GM18520 (cell line): ENCODE data around the gene NFU1.
"Not testable (repeated sequence)": the region's sequence is repeated elsewhere in the genome, so short reads cannot be mapped to it uniquely, and the experiment has no call there.

Experiments used
- ATAC-seq: cut with Tn5 transposase; IDR thresholded peaks from one replicate; pipeline ENCODE4 v1.9.1; 2021; ENCODE audit not compliant: unreplicated experiment

Gene NFU1

DNA sequence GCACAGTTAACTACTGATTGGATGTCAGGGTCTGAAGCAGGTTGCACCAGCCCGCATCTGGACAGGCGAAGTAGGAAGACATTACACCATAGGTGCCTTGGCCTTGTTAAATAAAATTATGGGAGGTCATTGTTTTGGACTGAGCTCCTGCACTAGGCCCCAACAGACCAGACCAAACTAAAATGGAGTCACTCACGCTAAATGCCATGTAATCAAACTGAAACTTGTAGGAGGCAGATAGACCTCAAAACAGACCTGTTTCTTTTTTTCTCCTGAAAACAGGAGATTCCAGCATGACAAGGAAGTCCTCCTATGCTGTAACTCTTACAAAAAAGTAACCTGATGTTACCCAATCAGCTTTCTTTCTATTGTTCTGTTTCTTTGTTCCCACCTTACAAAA is 15.5 kb upstream of the NFU1 start:
- ATAC-seq = no peak

GRCh38 chr2:69450735-69451416 is 13.6 kb upstream of the NFU1 start:
- no peak for ATAC-seq

DNA sequence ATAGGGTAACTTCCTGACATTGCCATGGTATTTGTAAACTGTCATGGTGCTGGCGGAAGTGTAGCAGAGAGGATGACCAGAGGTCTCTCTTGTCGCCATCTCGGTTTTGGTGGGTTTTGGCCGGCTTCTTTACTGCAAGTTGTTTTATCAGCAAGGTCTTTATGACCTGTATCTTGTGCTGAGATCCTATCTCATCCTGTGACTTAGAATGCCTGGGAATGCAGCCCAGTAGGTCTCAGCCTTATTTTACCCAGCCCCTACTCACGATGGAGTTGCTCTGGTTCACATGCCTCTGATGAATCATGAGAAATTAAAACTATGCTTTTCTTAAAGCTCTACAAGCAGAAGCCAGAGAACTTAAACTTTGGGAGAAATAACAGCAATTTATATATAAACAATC is 12.7 kb upstream of the NFU1 start:
- no peak for ATAC-seq

GRCh38 chr2:69443673-69444072 is 6.4 kb upstream of the NFU1 start:
- not testable (repeated sequence) for ATAC-seq

DNA sequence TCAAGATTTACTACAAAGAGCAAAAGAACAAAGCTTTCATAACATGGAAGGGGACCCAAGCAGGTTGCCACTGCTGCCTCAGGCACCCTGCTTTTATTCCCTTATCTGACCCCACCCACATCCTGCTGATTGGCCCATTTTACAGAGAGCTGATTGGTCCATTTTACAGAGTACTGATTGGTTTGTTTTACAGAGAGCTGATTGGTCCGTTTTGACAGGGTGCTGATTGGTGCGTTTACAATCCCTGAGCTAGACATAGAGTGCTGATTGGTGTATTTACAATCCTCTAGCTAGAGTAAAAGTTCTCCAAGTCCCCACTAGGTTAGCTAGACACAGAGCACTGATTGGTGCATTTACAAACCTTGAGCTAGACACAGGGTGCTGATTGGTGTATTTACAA is 2.3 kb upstream of the NFU1 start:
- not testable (repeated sequence) for ATAC-seq

DNA sequence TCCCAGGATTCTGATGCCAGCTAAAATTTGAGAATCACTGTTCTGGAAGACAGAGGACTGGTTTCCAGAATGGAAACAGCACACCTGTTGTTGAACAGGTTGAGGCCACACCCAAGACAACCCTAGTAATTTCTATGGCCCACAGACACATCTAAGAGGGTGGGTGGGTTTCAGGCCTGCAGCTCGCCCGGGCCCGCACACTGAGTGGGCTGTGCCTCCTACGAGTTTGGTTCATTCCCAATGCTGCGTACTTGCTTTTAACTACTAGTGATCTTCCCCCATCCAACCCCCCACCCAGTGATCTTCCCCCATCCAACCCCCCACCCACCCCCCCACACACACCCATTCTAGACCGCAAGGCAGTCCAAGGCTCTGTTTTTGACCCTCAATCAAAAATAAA is 1.3 kb upstream of the NFU1 start:
- no peak for ATAC-seq

GRCh38 chr2:69437751-69438154 is 518 bp upstream of the NFU1 start:
- no peak for ATAC-seq

DNA sequence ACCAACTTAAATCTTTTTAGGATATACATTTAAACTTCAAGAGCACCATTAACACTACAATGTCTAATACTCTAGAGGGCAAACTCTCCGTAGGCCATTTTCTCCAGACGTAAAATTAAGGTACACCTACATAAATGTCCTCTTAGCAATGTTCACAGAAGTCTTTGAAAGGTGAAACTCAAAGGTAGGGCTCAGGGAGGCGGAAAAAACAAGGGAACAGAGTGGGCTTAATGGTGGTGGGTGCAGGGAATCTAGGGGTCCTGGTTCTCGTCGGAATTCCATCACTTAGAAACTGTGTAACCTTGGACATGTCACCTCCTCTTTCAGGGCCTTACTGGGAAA is 668 bp downstream of the NFU1 start:
- no peak for ATAC-seq

DNA sequence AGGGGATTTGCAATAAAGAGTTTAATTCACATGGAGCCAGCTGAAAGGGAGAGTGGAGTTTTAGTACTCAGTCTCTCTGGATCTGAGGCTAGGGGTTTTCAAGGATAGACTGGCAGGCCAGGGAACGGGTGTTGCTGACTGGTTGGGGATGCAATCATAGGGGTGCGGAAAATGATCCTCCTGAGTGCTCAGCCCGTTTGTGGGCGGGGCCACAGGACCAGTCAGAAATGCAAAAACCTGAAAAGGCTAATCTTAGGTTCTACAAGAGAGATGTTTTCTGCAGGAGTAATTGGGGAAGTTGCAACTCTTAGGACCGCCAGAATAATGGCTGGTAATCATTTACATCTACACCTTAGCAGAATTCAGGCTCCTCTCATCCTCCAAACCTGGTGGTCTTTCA is 2.5 kb downstream of the NFU1 start:
- ATAC-seq = no peak

DNA sequence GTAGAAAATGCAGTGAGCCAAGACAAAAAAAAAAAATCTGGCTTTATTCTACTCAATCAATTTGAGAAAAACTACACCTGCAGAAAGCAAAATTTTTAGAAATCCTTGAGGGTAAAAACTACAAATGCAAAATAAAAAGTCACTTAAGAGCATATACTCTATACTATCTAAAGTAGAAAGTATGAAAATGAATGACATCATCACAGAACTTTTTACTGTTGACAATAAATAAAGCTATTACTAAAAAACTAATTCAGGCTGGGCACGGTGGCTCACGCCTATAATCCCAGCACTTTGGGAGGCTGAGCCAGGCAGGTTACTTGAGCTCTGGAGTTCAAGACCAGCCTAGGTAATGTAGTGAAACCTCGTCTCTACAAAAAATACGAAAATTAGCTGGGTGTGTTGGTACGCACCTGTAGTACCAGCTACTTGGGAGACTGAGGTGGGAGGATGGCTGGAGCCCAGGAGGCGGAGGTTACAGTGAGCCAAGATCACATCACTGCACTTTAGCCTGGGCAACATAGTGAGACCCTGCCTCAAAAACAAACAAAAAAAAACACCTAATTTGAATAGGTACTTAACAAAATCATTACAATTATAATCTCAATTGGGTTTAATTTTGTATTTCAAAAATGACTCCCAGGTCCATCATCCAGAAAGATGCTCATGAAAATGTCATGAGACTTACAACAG is 7.6 kb downstream of the NFU1 start:
- no peak for ATAC-seq

DNA sequence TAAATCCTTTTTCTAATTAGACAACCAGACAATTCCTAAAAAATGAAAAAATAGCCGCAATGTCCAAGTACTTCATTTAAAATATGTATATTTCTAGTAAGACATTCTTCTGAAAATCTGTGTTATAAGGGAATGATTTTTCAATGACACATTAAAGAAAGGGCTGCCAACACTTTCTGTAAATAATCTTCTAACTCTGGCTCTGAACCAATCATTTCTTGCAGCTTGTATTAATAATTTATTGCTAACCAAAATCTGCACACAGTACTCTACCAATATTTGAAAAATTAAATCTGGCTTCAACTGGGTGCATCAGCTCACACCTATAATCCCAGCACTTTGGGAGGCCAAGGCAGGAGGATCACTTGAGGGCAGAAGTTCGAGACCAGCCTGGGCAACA is 8.3 kb downstream of the NFU1 start:
- no peak for ATAC-seq

GRCh38 chr2:69424419-69424818 is 12.8 kb downstream of the NFU1 start:
- no peak for ATAC-seq

GRCh38 chr2:69422198-69422597 is 15.0 kb downstream of the NFU1 start:
- ATAC-seq = no peak

DNA sequence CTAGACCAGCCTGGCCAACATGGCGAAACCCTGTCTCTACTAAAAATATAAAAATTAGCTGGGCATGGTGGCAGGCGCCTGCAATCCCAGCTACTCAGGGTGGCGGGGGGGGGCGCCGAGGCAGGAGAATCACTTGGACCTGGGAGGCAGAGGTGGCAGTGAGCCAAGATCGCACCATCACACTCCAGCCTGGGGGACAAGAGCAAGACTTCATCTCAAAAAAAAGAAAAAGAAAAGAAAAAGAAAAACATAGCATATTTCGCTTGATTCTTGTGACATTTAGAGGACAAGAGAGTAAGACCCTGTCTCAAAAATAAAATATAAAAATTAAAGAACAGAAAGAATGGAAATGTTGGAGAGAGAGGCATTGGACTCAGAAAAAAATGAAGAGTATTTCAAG is 18.1 kb downstream of the NFU1 start:
- ATAC-seq = not testable (repeated sequence)

DNA sequence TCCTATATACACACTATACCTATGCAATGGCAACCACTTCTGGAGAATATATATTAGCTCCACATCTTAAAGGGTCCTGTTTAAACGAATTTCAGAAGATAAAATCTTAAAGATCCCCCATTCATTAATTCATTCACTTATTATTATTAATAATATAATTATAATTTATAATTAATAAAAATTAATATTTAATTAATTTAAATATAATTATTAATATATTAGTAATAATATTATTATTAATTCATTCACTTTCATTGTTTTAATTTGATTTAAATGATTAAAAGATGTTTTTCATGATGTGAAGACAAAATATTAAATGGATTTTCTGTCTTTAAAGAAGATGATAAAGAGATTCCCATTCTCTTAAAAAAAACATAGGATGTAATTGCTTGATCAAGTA is 21.1 kb downstream of the NFU1 start:
- no peak for ATAC-seq

DNA sequence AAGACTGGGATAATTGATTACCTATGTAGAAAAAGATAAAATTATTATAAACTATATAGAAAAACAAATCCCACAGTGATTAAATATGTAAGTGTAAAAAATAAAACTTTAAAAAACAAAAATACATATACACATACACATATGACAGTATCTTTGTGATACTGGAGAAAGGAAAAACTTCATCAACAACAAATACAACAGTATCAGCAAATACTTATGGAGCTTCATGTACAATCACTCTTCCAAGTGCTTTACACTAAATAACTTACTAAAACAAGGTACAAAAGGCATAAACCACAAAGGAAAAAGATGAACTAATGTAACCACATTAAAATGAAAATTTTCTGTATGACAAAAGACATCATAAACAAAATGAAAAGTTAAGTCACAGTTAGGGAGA is 26.1 kb downstream of the NFU1 start:
- ATAC-seq = no peak

GRCh38 chr2:69405306-69405705 is 31.9 kb downstream of the NFU1 start:
- no peak for ATAC-seq

GRCh38 chr2:69400121-69400520 is 37.1 kb downstream of the NFU1 start:
- ATAC-seq = no peak

- ATAC-seq = no peak
Measured at GRCh38 chr2:69397234-69397633, 40.0 kb downstream of the NFU1 start.

DNA sequence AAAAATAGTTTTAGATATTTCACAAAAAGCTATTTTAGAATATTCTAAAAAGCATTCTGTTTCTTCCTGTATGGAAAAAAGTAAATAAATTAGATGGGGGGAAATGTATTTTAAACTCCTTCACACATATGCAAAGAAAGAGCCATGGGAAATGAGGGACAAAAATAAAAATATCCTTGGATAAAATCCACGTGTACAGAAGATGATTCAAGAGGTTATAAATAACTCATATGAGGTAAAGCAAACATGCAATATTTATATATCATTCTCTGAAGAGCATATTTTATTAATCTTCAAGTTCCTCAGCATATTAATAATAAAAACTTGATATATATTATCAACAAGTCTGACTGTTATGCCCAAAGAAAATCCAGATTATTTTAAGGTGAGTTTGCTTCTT is 41.4 kb downstream of the NFU1 start:
- no peak for ATAC-seq

GRCh38 chr2:69393963-69394362 is 43.3 kb downstream of the NFU1 start:
- no peak for ATAC-seq

GRCh38 chr2:69390471-69390870 is 46.8 kb downstream of the NFU1 start:
- ATAC-seq = no peak

GRCh38 chr2:69390001-69390400 is 47.2 kb downstream of the NFU1 start:
- no peak for ATAC-seq
